ENCODE data around the gene MRPS17. TPM values are rescaled to one million over a fixed set of nuclear protein-coding genes. Genes with fewer than 3 reads are reported as not detected.
"Not testable (repeated sequence)": the region's sequence is repeated elsewhere in the genome, so short reads cannot be mapped to it uniquely, and the experiment has no call there.

The MRPS17 gene
- total and polyA plus RNA-seq, 2 experiments from 2014 or later = 13.7 to 26.1 TPM

DNA sequence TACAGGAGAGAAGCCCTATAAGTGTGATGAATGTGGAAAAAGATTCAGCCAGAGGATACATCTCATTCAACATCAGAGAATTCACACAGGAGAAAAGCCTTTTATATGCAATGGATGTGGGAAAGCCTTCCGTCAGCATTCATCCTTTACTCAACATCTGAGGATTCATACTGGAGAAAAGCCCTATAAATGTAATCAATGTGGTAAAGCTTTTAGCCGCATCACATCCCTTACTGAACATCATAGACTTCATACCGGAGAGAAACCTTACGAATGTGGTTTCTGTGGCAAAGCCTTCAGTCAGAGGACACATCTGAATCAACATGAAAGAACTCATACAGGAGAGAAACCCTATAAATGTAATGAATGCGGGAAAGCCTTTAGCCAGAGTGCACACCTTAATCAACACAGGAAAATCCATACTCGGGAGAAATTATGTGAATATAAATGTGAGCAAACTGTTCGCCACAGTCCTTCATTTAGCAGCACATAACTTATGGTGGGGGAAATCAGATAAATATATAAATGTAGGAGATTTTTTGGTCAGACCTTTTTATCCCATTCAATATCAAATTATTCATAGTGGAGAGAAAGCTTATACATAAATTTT is 12.1 kb upstream of the MRPS17 start:
- Histone ChIP-seq H3K36me3 (replicated peaks; ENCODE audit: insufficient read depth, low read depth) (peaks cover 6% of the 10 kb centered on the region), H3K79me2 (no peaks in the 10 kb centered on the region), H3K4me3 (no peak overlapping the region), H3K9me3 (ENCODE audit: low read depth) (peaks cover 28% of the 10 kb centered on the region), H3K4me2 (no peak overlapping the region), H3K27ac (no peak overlapping the region), H4K20me1 (ENCODE audit: insufficient read depth, poor library complexity, severe bottlenecking) (no peaks in the 10 kb centered on the region), H3K27me3 (no peaks in the 10 kb centered on the region), H3K9me2 (replicated peaks; ENCODE audit: insufficient read depth) (no peaks in the 10 kb centered on the region), H2AFZ (no peak overlapping the region), H3K4me1 (ENCODE audit: insufficient read depth) (no peaks in the 10 kb centered on the region)
- TF ChIP-seq EZH2phosphoT487 (IDR thresholded peaks at IDR 0.05; ENCODE audit: low read depth, severe bottlenecking, unreplicated experiment) (no peak), EZH2 (IDR thresholded peaks at IDR 0.05; ENCODE audit: borderline replicate concordance) (no peak)
- TF ChIP-seq, protein P1, sequence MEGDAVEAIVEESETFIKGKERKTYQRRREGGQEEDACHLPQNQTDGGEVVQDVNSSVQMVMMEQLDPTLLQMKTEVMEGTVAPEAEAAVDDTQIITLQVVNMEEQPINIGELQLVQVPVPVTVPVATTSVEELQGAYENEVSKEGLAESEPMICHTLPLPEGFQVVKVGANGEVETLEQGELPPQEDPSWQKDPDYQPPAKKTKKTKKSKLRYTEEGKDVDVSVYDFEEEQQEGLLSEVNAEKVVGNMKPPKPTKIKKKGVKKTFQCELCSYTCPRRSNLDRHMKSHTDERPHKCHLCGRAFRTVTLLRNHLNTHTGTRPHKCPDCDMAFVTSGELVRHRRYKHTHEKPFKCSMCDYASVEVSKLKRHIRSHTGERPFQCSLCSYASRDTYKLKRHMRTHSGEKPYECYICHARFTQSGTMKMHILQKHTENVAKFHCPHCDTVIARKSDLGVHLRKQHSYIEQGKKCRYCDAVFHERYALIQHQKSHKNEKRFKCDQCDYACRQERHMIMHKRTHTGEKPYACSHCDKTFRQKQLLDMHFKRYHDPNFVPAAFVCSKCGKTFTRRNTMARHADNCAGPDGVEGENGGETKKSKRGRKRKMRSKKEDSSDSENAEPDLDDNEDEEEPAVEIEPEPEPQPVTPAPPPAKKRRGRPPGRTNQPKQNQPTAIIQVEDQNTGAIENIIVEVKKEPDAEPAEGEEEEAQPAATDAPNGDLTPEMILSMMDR (IDR thresholded peaks at IDR 0.05; ENCODE audit: poor library complexity) = no peak
- 98% methylated on average over 7 of the region's 7 CpGs for WGBS (ENCODE audit: low lambda C conversion rate, missing lambda C conversion rate)
- no peak for DNase-seq (ENCODE audit: low spot score)

DNA sequence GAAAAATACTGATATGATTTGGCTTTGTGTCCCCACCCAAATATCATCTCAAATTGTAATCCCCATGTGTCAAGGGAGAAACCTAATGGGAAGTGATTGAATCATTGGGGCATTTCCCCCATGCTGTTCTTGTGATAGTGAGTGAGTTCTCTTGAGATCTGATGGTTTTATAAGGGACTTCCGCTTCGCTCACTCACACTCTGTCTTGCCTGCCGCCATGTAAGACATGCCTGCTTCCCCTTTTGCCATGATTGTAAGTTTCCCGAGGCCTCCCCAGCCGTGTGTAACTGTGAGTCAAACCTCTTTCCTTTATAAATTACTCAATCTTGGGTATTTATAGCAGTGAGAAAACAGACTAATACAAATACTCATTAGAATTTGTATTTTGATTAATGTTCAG is 5.1 kb upstream of the MRPS17 start:
- Histone ChIP-seq H3K4me3 (no peak overlapping the region), H3K4me1 (ENCODE audit: insufficient read depth) (no peaks in the 10 kb centered on the region), H3K36me3 (replicated peaks; ENCODE audit: insufficient read depth, low read depth) (peaks cover 3% of the 10 kb centered on the region), H3K9me2 (replicated peaks; ENCODE audit: insufficient read depth) (no peaks in the 10 kb centered on the region), H3K79me2 (no peaks in the 10 kb centered on the region), H3K9me3 (ENCODE audit: low read depth) (no peaks in the 10 kb centered on the region), H3K4me2 (no peak overlapping the region), H3K27me3 (no peaks in the 10 kb centered on the region), H2AFZ (no peak overlapping the region), H3K27ac (no peak overlapping the region), H4K20me1 (ENCODE audit: insufficient read depth, poor library complexity, severe bottlenecking) (no peaks in the 10 kb centered on the region)
- DNase-seq (ENCODE audit: low spot score) = no peak
- WGBS (ENCODE audit: low lambda C conversion rate, missing lambda C conversion rate) = over 99% methylated on average over 5 of the region's 5 CpGs
- TF ChIP-seq, protein P1 (IDR thresholded peaks at IDR 0.05; ENCODE audit: poor library complexity) = no peak
- TF ChIP-seq EZH2 (IDR thresholded peaks at IDR 0.05; ENCODE audit: borderline replicate concordance) (no peak), EZH2phosphoT487 (IDR thresholded peaks at IDR 0.05; ENCODE audit: low read depth, severe bottlenecking, unreplicated experiment) (no peak)

DNA sequence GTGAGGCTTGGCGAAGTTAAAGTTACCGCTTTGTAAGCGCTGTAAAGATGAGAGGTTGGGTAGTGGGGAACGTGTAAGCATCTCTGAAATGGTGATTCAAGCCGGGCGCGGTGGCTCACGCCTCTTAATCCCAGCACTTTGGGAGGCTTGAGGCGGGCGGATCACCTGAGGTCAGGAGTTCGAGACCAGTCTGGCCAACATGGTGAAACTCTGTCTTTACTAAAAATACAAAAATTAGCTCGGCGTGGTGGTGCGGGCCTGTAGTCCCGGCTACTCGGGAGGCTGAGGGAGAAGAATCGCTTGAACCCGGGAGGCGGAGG is 635 bp downstream of the MRPS17 start:
- Histone ChIP-seq H3K4me3 (peak overlapping the region; percentile 97), H3K4me2 (peak overlapping the region; percentile 91), H3K79me2 (peaks cover 13% of the 10 kb centered on the region), H3K27ac (peak overlapping the region; percentile 89), H2AFZ (peak overlapping the region; percentile 84)
- H3K27me3 ChIP-seq; H3K9me2 ChIP-seq (replicated peaks; ENCODE audit: insufficient read depth); H3K4me1 ChIP-seq (ENCODE audit: insufficient read depth); DNase-seq (ENCODE audit: low spot score); H3K36me3 ChIP-seq (replicated peaks; ENCODE audit: insufficient read depth, low read depth); H4K20me1 ChIP-seq (ENCODE audit: insufficient read depth, poor library complexity, severe bottlenecking); H3K9me3 ChIP-seq (ENCODE audit: low read depth): not testable (repeated sequence)
- 44% methylated on average over 19 of the region's 19 CpGs for WGBS (ENCODE audit: low lambda C conversion rate, missing lambda C conversion rate)

DNA sequence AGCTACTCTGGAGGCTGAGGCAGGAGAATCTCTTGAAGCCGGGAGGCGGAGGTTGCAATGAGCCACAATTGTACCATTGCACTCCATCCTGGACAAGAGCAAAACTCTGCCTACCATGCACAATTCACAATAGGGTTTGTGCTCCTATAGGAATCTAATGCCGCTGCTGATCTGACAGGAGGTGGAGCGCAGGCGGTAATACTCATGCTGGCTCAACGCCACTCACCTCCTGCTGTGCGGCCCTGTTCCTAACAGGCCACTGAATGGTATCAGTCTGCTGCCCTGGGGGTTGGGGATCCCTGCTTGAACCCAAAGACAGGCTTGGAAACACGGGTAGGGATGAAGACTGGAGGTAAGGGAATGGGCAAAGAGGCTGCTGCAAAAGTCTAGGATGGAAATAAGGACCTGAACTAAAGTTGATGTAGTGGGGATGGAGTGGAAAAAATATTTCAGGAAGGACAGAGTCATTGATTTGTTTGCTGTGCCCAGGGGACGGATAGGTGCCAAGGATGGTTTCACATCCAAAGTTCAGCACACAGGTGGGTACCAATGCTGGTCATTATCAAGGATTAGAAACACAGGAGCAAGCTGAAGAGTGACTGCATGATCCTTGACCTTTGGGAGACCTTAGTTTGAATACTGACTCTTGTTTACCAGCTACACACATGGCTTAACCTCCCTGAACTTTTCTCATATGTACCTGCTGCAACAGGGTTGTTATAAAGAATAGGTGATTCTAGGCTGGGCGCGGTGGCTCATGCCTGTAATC is 2.2 kb downstream of the MRPS17 start:
- DNase-seq (ENCODE audit: low spot score) = no peak
- TF ChIP-seq EZH2phosphoT487 (IDR thresholded peaks at IDR 0.05; ENCODE audit: low read depth, severe bottlenecking, unreplicated experiment) (no peak), EZH2 (IDR thresholded peaks at IDR 0.05; ENCODE audit: borderline replicate concordance) (no peak)
- TF ChIP-seq, protein P1 (IDR thresholded peaks at IDR 0.05; ENCODE audit: poor library complexity) = no peak
- H3K79me2 ChIP-seq = peaks cover 13% of the 10 kb centered on the region
- no peak overlapping the region for H3K27ac ChIP-seq
- H3K9me2 ChIP-seq (replicated peaks; ENCODE audit: insufficient read depth) = no peaks in the 10 kb centered on the region
- no peaks in the 10 kb centered on the region for H3K9me3 ChIP-seq (ENCODE audit: low read depth)
- H3K27me3 ChIP-seq = no peaks in the 10 kb centered on the region
- H3K4me1 ChIP-seq (ENCODE audit: insufficient read depth) = peaks cover 5% of the 10 kb centered on the region
- no peak overlapping the region for H3K4me2 ChIP-seq
- no peaks in the 10 kb centered on the region for H4K20me1 ChIP-seq (ENCODE audit: insufficient read depth, poor library complexity, severe bottlenecking)
- 92% methylated on average over 11 of the region's 11 CpGs for WGBS (ENCODE audit: low lambda C conversion rate, missing lambda C conversion rate)
- no peak overlapping the region for H2AFZ ChIP-seq
- H3K36me3 ChIP-seq (replicated peaks; ENCODE audit: insufficient read depth, low read depth) = no peaks in the 10 kb centered on the region
- no peak overlapping the region for H3K4me3 ChIP-seq

Measured in hepatocyte (in vitro differentiated cells).